Activated CD4-positive, alpha-beta T cell treated with anti-CD3 and anti-CD28 coated beads, Interleukin-2, amount 50 U/mL, for 48 hours (primary cell): Measurements from ENCODE around the gene F13A1.
"Not testable (repeated sequence)": the region's sequence is repeated elsewhere in the genome, so short reads cannot be mapped to it uniquely, and the experiment has no call there.

Experiments
- DNase-seq, 2 experiments: peaks; one replicate each; pipeline ENCODE4 v3.0.0-alpha.2; 2020

F13A1 gene

GRCh38 chr6:6317825-6318733 is 2.4 kb downstream of the F13A1 start:
- DNase-seq, result no peak

GRCh38 chr6:6317386-6317785 is 3.1 kb downstream of the F13A1 start:
- no peak for DNase-seq

- DNase-seq, result peak; percentile 36 to 47
These were observed 4.8 kb downstream of the F13A1 start for GRCh38 chr6:6315660-6316059.

DNA sequence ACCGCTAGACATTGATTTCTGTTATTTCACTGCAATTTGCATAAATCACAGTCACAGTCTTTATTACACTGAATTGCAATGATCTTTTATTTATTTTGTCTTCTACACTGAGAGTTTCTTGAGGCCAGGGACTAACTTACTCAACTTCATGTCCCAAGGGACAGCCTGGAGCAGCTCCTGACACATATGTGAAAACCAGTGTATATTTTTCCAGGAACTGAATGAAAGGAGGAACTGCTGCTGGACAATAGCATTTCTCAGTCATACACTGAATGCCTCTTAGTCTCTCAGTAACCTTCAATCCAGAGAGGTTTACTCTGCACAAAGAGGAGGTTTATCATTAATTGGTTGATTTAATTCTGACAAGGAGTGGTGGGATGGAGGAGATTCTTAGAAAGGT is 5.9 kb downstream of the F13A1 start:
- DNase-seq, result no peak

DNA sequence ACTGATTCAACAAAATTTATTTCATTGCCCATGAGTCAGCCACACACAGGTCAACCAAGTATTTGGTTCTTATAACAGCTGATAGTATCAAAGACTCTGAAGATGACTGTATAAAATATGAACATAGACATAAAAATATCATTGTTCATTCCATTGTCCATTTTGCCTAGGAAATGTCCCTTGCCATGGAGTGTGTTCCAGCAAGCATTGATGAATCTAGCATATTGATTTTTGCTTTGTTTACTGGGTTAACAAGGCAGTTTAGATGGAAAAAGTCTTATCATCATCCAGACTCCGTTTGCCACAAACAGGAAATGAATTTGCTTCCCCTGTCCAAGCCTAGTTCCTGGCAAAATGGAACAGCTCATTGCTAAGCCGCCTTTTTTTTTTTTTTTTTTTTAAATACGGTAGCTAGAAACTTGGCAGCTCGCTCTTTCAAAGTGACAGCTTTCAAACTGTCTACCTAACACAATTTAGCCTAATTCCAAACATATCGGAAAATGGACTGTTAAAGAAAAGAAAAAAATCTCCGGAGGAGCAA is 7.5 kb downstream of the F13A1 start:
- DNase-seq, result no peak

DNA sequence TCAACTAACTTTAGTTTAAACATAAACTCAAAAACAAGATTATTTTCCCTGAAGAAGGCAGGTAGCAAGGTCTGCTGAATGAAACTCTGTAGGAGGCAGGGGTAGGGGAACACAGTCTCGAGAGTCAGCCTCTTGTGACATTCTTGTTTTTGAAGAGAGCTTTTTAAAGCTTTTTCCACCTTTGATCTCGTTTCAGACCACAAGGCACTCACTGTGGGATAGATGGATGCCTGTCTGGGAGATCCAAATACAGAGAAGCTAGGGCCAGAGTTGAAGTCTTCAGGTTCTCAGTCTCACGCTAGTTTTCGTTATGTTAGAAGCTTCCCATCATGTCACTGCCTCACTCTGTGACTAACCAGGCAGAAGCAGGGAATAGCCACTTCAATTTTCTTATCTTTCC is 14.9 kb downstream of the F13A1 start:
- DNase-seq, result no peak

DNA sequence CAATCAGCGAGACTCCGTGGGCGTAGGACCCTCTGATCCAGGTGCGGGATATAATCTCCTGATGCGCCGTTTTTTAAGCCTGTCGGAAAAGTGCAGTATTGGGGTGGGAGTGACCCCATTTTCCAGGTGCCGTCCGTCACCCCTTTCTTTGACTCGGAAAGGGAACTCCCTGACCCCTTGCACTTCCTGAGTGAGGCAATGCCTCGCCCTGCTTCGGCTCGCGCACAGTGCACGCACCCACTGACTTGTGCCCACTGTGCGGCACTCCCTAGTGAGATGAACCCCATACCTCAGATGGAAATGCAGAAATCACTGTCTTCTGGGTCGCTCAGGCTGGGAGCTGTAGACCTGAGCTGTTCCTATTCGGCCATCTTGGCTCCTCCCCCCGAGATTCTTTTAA is 20.1 kb downstream of the F13A1 start:
- not testable (repeated sequence) for DNase-seq

- no peak for DNase-seq
These were observed 27.1 kb downstream of the F13A1 start for GRCh38 chr6:6293317-6293716.

- DNase-seq, result no peak
These were observed 33.0 kb downstream of the F13A1 start for GRCh38 chr6:6287415-6287814.

DNA sequence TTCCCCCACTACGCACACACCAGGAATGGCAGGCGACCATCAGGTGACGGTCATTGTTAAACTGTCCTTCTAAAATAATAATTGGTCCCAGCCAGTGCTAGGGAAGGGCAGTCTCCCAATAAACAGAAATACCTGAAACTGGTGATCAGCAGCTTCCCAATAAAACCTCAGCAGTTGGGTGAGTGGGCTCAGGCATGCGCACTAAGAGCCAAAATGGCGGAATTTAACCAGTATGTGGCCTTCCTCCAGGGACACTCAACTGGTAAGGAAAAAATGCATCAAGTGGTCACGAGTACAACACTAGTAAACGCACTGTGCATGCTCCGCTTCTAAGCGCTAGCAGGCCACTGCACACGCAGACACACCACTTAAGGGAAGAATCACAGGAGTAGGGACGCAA is 34.8 kb downstream of the F13A1 start:
- no peak for DNase-seq

GRCh38 chr6:6284221-6284966 is 36.1 kb downstream of the F13A1 start:
- DNase-seq, result no peak

DNA sequence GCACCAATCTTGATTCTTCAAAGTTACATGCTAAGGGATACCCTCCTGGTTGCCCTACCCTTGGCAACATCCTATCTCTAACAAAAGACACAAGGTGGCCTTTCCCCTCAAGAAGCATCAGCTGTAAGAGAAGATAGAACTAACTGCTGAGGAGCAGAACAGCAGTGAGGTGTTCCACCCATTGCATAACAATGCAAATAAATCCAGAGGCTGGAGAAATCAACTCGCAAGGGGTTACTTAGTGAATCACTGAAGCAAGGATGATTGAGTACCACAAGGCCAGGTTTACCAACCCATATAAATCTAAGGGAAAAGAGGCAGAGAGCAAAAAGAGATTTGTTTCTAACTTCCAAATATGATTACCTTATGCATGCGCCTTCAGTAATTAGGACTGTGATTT is 36.7 kb downstream of the F13A1 start:
- DNase-seq, result no peak

- no peak for DNase-seq
These were observed 37.7 kb downstream of the F13A1 start for GRCh38 chr6:6282716-6283115.

- DNase-seq, result no peak
These were observed 43.0 kb downstream of the F13A1 start for GRCh38 chr6:6277413-6277812.

DNA sequence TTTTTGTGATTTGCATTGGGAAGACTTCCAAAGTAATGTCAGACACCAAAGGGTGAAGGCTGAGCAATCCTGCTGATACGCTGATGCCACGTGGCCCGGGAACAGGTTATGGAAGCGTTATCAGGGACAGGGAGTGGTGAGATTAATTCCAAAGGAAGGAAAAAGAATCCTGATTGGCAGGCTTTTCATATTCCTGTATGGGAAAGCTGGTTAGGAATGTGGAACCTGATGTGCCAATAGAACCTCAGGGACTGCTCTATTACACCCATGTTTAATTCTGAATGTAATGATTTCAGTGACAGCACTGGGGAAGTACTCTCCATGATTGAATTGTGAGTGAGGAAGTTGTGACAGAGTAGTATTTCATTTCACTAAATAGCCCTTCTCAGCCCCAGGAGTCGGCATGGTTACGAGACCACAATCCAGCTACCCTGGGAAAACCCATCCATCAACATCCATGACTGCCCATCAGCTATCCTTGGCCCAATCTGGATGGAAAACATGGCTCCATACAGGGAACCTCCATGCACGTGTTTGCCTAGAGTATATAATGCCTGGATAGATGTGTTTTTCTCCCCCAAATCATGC is 49.4 kb downstream of the F13A1 start:
- DNase-seq, result no peak

- DNase-seq, result no peak
These were observed 60.2 kb downstream of the F13A1 start for GRCh38 chr6:6260196-6260722.

DNA sequence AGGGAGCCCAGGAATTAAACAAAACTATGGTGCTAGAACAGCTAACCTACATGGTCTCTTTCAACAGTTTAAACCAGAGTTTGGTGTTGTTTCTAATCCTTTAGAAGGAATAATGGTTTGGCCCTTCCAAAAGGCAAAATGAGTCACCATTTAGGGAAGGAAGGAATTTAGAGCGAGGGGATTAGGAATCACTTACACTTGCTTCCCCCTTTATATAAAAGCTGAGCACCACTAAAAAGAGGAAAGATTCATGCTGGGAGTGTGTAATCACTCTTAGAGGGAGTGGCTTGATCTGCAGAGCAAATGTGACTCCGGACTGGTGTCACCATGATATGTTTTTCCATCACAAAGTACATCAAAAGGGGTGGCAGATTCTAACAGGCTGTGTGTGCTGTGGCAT is 63.6 kb downstream of the F13A1 start:
- no peak for DNase-seq

GRCh38 chr6:6256259-6256658 is 64.2 kb downstream of the F13A1 start:
- no peak for DNase-seq

- DNase-seq, result no peak
These were observed 68.7 kb downstream of the F13A1 start for GRCh38 chr6:6251555-6252280.

DNA sequence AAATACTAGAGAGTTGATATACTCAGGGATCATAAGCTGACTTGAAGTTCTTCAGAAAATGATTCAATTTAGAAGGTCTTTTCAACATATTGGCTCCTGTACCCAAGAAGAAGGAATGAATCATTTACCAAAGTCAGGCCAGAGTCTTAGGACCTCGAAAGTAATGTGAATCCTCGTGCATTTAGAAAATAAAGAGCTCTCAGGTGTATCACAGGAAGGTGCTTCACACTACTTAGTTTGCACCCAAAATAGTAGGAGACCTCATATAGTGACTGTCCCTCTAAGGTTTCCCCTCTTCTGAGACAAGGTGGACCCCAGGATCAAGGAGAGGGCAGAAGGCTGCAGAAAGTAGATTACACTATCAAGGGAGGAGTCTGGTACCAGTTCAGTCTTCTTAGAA is 71.8 kb downstream of the F13A1 start:
- DNase-seq, result no peak

- no peak for DNase-seq
These were observed 73.9 kb downstream of the F13A1 start for GRCh38 chr6:6246544-6246943.

DNA sequence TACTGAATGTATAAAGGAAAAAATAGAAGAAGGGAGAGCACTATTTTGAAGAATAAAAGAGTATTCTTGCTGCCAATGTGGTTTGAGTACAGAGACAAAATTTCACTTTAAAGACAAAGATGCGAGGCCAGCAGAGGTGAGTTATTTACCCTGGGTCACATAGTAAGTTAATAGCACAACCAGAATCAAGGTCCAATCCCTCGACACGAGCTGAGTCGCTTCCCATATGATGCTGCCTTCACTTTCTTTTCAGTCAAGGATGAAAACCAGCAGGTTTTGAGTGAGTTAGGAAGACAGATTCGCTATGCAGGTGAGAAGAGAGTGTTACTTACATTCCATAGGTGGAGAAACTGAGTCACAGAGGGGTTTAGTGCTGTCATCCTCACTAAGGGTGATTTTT is 75.8 kb downstream of the F13A1 start:
- DNase-seq, result no peak

GRCh38 chr6:6243846-6244245 is 76.6 kb downstream of the F13A1 start:
- DNase-seq, result no peak
